ENCODE results near the gene SPATC1L.
"Not testable (repeated sequence)": the region's sequence is repeated elsewhere in the genome, so short reads cannot be mapped to it uniquely, and the experiment has no call there.

The SPATC1L gene

GRCh38 chr21:46145159-46145839, 39.0 kb downstream of the SPATC1L start:
- POLR2A ChIA-PET: no interaction called here

GRCh38 chr21:46144464-46145070, 39.7 kb downstream of the SPATC1L start:
- ChIA-PET CTCF (interaction anchor here (1.4 kb wide), 2 partner anchors 15 to 27 kb away, joined by 5 read pairs; no protein-coding TSS in a partner anchor), POLR2A (no interaction called here)
- no peak for DNase-seq (ENCODE audit: extremely low spot score)
- TF ChIP-seq FOXM1 (IDR thresholded peaks at IDR 0.05; ENCODE audit: borderline replicate concordance): no peak
- TF ChIP-seq LEF1 (IDR thresholded peaks at IDR 0.05; ENCODE audit: borderline replicate concordance): no peak
- TF ChIP-seq FOXA1 (IDR thresholded peaks at IDR 0.05): no peak
- TF ChIP-seq FOXK2 (IDR thresholded peaks at IDR 0.05): no peak
- no peak for TF ChIP-seq L3MBTL2 (conservative IDR thresholded peaks at IDR 0.05)
- no peak for TF ChIP-seq HDGF (IDR thresholded peaks at IDR 0.05; ENCODE audit: borderline replicate concordance)
- no peak for TF ChIP-seq CTBP1 (IDR thresholded peaks at IDR 0.05; ENCODE audit: borderline replicate concordance)
- TF ChIP-seq SUZ12 (IDR thresholded peaks at IDR 0.05): no peak
- TF ChIP-seq ARNT (IDR thresholded peaks at IDR 0.05): no peak
- no peak for TF ChIP-seq BHLHE40 (IDR thresholded peaks at IDR 0.05; ENCODE audit: borderline replicate concordance)
- TF ChIP-seq PKNOX1 (IDR thresholded peaks at IDR 0.05): no peak
- TF ChIP-seq ZNF384 (IDR thresholded peaks at IDR 0.05): no peak
- TF ChIP-seq NFRKB (IDR thresholded peaks at IDR 0.05): no peak
- no peak for TF ChIP-seq ELF4 (IDR thresholded peaks at IDR 0.05)

More at GRCh38 chr21:46145159-46145839, 39.0 kb downstream of the SPATC1L start:
- CTCF ChIA-PET: no interaction called here
- TF ChIP-seq SUZ12 (IDR thresholded peaks at IDR 0.05): no peak
- TF ChIP-seq ARNT (IDR thresholded peaks at IDR 0.05): no peak
- TF ChIP-seq TARDBP (IDR thresholded peaks at IDR 0.05): no peak
- DNase-seq (ENCODE audit: extremely low spot score): no peak

- ChIA-PET POLR2A (interaction anchor here (0.6 to 1.5 kb wide), 13 partner anchors 10 to 493 kb away, joined by 3 to 12 read pairs (median 3); partner anchors contain the start of genes COL6A1, LSS, MCM3AP and YBEY), CTCF (interaction anchor here (0.8 to 1.7 kb wide), 9 partner anchors 10 to 182 kb away, joined by 3 to 14 read pairs (median 5); no protein-coding TSS in a partner anchor)
- DNase-seq (ENCODE audit: extremely low spot score): no peak
- TF ChIP-seq LEF1 (IDR thresholded peaks at IDR 0.05; ENCODE audit: borderline replicate concordance): no peak
- no peak for TF ChIP-seq ZNF384 (IDR thresholded peaks at IDR 0.05)
- no peak for TF ChIP-seq NFRKB (IDR thresholded peaks at IDR 0.05)
- no peak for TF ChIP-seq SP1 (IDR thresholded peaks at IDR 0.05)
- no peak for TF ChIP-seq PKNOX1 (IDR thresholded peaks at IDR 0.05)
- TF ChIP-seq L3MBTL2 (conservative IDR thresholded peaks at IDR 0.05): no peak
- no peak for TF ChIP-seq HDGF (IDR thresholded peaks at IDR 0.05; ENCODE audit: borderline replicate concordance)
- no peak for TF ChIP-seq ELF4 (IDR thresholded peaks at IDR 0.05)
- TF ChIP-seq CTBP1 (IDR thresholded peaks at IDR 0.05; ENCODE audit: borderline replicate concordance): no peak
- no peak for TF ChIP-seq ARNT (IDR thresholded peaks at IDR 0.05)
- no peak for TF ChIP-seq FOXA1 (IDR thresholded peaks at IDR 0.05)
- TF ChIP-seq FOXK2 (IDR thresholded peaks at IDR 0.05): no peak
Measured at GRCh38 chr21:46142582-46143473, 41.4 kb downstream of the SPATC1L start.

GRCh38 chr21:46141767-46142581, 42.3 kb downstream of the SPATC1L start:
- TF ChIP-seq BHLHE40 (IDR thresholded peaks at IDR 0.05; ENCODE audit: borderline replicate concordance) (no peak), FOXK2 (IDR thresholded peaks at IDR 0.05) (no peak), LEF1 (IDR thresholded peaks at IDR 0.05; ENCODE audit: borderline replicate concordance) (no peak), CTBP1 (IDR thresholded peaks at IDR 0.05; ENCODE audit: borderline replicate concordance) (no peak), ELF4 (IDR thresholded peaks at IDR 0.05) (no peak)
- ChIA-PET CTCF (interaction anchor here (1.7 kb wide), 1 partner anchor 11 kb away, joined by 7 read pairs; no protein-coding TSS in a partner anchor), POLR2A (interaction anchor here (1.2 kb wide), 1 partner anchor 494 kb away, joined by 3 read pairs; no protein-coding TSS in a partner anchor)
- no peak for DNase-seq (ENCODE audit: extremely low spot score)

- POLR2A ChIA-PET; DNase-seq (ENCODE audit: extremely low spot score): not testable (repeated sequence)
- CTCF ChIA-PET: interaction anchor here (1.7 kb wide), 1 partner anchor 13 kb away, joined by 7 read pairs; no protein-coding TSS in a partner anchor
Measured at GRCh38 chr21:46140352-46141003, 43.8 kb downstream of the SPATC1L start.

GRCh38 chr21:46139686-46140085, 44.6 kb downstream of the SPATC1L start:
- CTCF ChIA-PET: interaction anchor here (0.6 kb wide), 1 partner anchor 206 kb away, joined by 3 read pairs; no protein-coding TSS in a partner anchor
- POLR2A ChIA-PET: no interaction called here
- no peak for DNase-seq (ENCODE audit: extremely low spot score)
- no peak for TF ChIP-seq CTBP1 (IDR thresholded peaks at IDR 0.05; ENCODE audit: borderline replicate concordance)
- no peak for TF ChIP-seq NFRKB (IDR thresholded peaks at IDR 0.05)
- no peak for TF ChIP-seq ARNT (IDR thresholded peaks at IDR 0.05)
- no peak for TF ChIP-seq FOXM1 (IDR thresholded peaks at IDR 0.05; ENCODE audit: borderline replicate concordance)
- TF ChIP-seq ELF4 (IDR thresholded peaks at IDR 0.05): no peak
- TF ChIP-seq PKNOX1 (IDR thresholded peaks at IDR 0.05): no peak

Data from HEK293T (cell line).